ENCODE measurements around the gene B4GALT2. TPM values are rescaled to one million over a fixed set of nuclear protein-coding genes. Genes with fewer than 3 reads are reported as not detected.

The B4GALT2 gene
- total and polyA plus RNA-seq, 2 of the 4 experiments (the other 2 are of a cell fraction), result 52.3 to 60.8 TPM

- H4K5ac ChIP-seq (ENCODE audit: low read depth, low read length), result no peak overlapping the region
- H3K4me1 ChIP-seq (ENCODE audit: control insufficient read depth, insufficient read depth, low read length), result no peaks in the 10 kb centered on the region
- DNase-seq, result no peak
- no peak overlapping the region for H2BK20ac ChIP-seq (ENCODE audit: low read depth, low read length)
- H3K27me3 ChIP-seq (ENCODE audit: control insufficient read depth, insufficient read depth, low read length), result no peaks in the 10 kb centered on the region
- H3K79me1 ChIP-seq (ENCODE audit: low read depth in 1 of 2, low read length in 2 of 2), result no peaks in the 10 kb centered on the region
- no TSS peak for BruUV-seq (replicated peaks)
- H3K9me1 ChIP-seq (ENCODE audit: insufficient read depth, low read length), result no peaks in the 10 kb centered on the region
- no peak overlapping the region for H3K27ac ChIP-seq (ENCODE audit: insufficient read depth, low read length)
- H3K18ac ChIP-seq (ENCODE audit: low read depth, low read length), result no peak overlapping the region
- no peak overlapping the region for H2BK120ac ChIP-seq (ENCODE audit: low read depth, low read length)
- ATAC-seq (ENCODE audit: low read depth), result no peak
- H3K4ac ChIP-seq (ENCODE audit: low read depth, low read length), result no peak overlapping the region; the same call in 1 of the 2 replicates
- ChIA-PET POLR2A (ENCODE audit: unreplicated experiment) (no interaction called here), CTCF (interaction anchor here (0.7 to 1.6 kb wide), 4 partner anchors 8 to 79 kb away, joined by 3 to 7 read pairs (median 3); no protein-coding TSS in a partner anchor)
- H2BK5ac ChIP-seq (ENCODE audit: low read depth, low read length, poor library complexity, severe bottlenecking), result no peak overlapping the region
- H3K4me2 ChIP-seq (ENCODE audit: low read depth, low read length), result no peak overlapping the region
- no peaks in the 10 kb centered on the region for H4K20me1 ChIP-seq (ENCODE audit: insufficient read depth, low read length)
- no peaks in the 10 kb centered on the region for H3K9me3 ChIP-seq (ENCODE audit: control insufficient read depth, insufficient read depth, low read length)
- no peak overlapping the region for H2AK5ac ChIP-seq (ENCODE audit: low read depth, low read length)
- dilution Hi-C loops (cut with HindIII; ENCODE audit: low sequenced_read_pairs, unreplicated experiment), result no loop called here
- no peak overlapping the region for H4K8ac ChIP-seq (ENCODE audit: low read depth in 2 of 2, low read length in 2 of 2)
- H4K91ac ChIP-seq (ENCODE audit: insufficient read depth, low read depth, low read length), result no peak overlapping the region
- peak overlapping the region; percentile 9 for H2AK9ac ChIP-seq (replicated peaks; ENCODE audit: low read depth, low read length, poor library complexity)
- H3K14ac ChIP-seq (replicated peaks; ENCODE audit: low read depth, low read length), result no peak overlapping the region
- no peak overlapping the region for H3K23ac ChIP-seq (ENCODE audit: low read depth, low read length)
- no peak overlapping the region for H2BK15ac ChIP-seq (ENCODE audit: low read depth, low read length)
- no peak overlapping the region for H3K56ac ChIP-seq (ENCODE audit: extremely low read depth, insufficient read depth, low read length)
- H3K9ac ChIP-seq (ENCODE audit: low read depth, low read length), result no peak overlapping the region
- in situ Hi-C loops (cut with MboI; ENCODE audit: low sequenced_read_pairs), result loop anchor here (10.0 kb wide), 1 partner anchor 570 kb away; no protein-coding TSS in a partner anchor
- H3K36me3 ChIP-seq (ENCODE audit: control insufficient read depth, insufficient read depth, low read length), result peaks cover 6% of the 10 kb centered on the region; the same call in 1 of the 2 replicates
- WGBS, 2 experiments (ENCODE audit: extremely low coverage in 2 of 2, insufficient read length in 1 of 2), result 72% methylated on average over 3 of the region's 8 CpGs; no CpG with 5 or more reads in 1 of the 2 experiments
- intact Hi-C loops (cut with micrococcal nuclease), result no loop called here
- no peak overlapping the region for H3K4me3 ChIP-seq (ENCODE audit: insufficient read depth, low read depth, low read length)
- H2AFZ ChIP-seq (replicated peaks; ENCODE audit: low read length, poor library complexity), result no peak overlapping the region
- TF ChIP-seq USF2 (IDR thresholded peaks at IDR 0.05; ENCODE audit: low read depth, low read length), result no peak
- no peak for TF ChIP-seq MAFK (IDR thresholded peaks at IDR 0.05; ENCODE audit: low read depth, low read length)
- TF ChIP-seq NFE2L2 (IDR thresholded peaks at IDR 0.05; ENCODE audit: low read depth, low read length), result no peak
- no peak for TF ChIP-seq SMC3 (IDR thresholded peaks at IDR 0.05; ENCODE audit: low read depth, low read length)
- TF ChIP-seq ELK1 (IDR thresholded peaks at IDR 0.05; ENCODE audit: borderline replicate concordance, low read depth, low read length), result no peak
- no peak for TF ChIP-seq MAZ (IDR thresholded peaks at IDR 0.05; ENCODE audit: borderline replicate concordance, low read depth, low read length)
- TF ChIP-seq RAD21 (IDR thresholded peaks at IDR 0.05; ENCODE audit: low read length), result no peak
- TF ChIP-seq POLR2A (IDR thresholded peaks at IDR 0.05; ENCODE audit: low read depth, low read length), result no peak
- TF ChIP-seq RCOR1 (IDR thresholded peaks at IDR 0.05; ENCODE audit: insufficient replicate concordance, low read length), result no peak
- TF ChIP-seq RFX5 (IDR thresholded peaks at IDR 0.05; ENCODE audit: low read depth, low read length), result no peak
- TF ChIP-seq CHD1 (IDR thresholded peaks at IDR 0.05; ENCODE audit: low read depth, low read length), result no peak
- no peak for TF ChIP-seq MXI1 (IDR thresholded peaks at IDR 0.05; ENCODE audit: borderline replicate concordance, low read depth, low read length)
- no peak for TF ChIP-seq FOS (IDR thresholded peaks at IDR 0.05; ENCODE audit: low read depth, low read length)
- no peak for TF ChIP-seq BHLHE40 (IDR thresholded peaks at IDR 0.05; ENCODE audit: low read depth, low read length)
- TF ChIP-seq CEBPB (IDR thresholded peaks at IDR 0.05; ENCODE audit: low read depth, low read length), result no peak
Measured at GRCh38 chr1:44014365-44015104, 35.5 kb downstream of the B4GALT2 start.

Data from IMR-90 (cell line).